HG03139 (cell line): ENCODE measurements around the gene BIRC5.
"Not testable (repeated sequence)": the region's sequence is repeated elsewhere in the genome, so short reads cannot be mapped to it uniquely, and the experiment has no call there.

Experiments
- ATAC-seq: cut with Tn5 transposase; IDR thresholded peaks from one replicate; pipeline ENCODE4 v1.9.1; 2021; ENCODE audit not compliant: unreplicated experiment

BIRC5 gene

DNA sequence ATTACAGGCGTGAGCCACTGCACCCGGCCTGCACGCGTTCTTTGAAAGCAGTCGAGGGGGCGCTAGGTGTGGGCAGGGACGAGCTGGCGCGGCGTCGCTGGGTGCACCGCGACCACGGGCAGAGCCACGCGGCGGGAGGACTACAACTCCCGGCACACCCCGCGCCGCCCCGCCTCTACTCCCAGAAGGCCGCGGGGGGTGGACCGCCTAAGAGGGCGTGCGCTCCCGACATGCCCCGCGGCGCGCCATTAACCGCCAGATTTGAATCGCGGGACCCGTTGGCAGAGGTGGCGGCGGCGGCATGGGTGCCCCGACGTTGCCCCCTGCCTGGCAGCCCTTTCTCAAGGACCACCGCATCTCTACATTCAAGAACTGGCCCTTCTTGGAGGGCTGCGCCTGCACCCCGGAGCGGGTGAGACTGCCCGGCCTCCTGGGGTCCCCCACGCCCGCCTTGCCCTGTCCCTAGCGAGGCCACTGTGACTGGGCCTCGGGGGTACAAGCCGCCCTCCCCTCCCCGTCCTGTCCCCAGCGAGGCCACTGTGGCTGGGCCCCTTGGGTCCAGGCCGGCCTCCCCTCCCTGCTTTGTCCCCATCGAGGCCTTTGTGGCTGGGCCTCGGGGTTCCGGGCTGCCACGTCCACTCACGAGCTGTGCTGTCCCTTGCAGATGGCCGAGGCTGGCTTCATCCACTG is at the start of gene BIRC5:
Gene BIRC5 (plus strand): TSS at position 238 of the 690 bp plus-strand sequence. CDS start 64 bp downstream, at position 302.
- ATAC-seq = peak; percentile 88

DNA sequence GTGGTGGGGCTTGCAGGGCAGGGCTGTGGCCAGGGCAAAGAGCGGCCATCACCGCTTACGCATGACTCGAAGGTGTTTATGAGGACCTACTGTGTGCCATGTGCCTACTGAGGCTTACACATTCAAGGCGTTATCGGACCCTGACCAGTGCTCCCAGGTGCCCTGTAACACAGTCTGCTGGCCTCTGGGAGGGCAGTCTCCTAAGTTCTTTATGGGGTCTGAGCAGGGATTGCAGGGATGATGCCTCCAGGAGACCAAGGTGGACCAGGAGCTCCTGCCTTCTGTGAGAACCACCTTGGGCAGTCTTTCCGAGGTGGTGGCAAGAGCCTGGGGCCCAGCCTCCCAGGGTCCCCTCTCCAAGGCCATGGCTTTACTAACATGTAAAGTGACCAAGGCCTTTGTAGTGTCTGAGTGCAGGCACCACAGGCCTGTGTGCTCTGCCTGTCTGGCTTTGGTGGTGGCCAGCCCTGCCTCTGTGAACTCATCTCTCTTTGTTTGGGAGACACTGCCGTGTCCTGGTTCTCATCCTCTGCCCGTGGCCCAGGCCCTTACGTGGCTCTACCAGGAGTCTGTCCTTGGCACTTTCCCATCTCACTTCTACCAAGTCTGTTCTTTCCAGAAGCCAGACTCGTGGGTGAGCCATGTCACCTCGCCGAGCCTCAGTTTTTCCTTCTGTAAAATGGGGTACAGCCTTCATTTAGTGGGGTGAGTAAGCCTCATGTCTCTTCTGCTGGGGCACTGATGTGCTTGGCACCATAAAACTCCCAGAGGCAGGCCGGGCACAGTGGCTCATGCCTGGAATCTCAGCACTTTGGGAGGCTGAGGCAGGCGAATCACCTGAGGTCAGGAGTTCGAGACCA is 49.1 kb upstream of the BIRC5 start:
- no peak for ATAC-seq

DNA sequence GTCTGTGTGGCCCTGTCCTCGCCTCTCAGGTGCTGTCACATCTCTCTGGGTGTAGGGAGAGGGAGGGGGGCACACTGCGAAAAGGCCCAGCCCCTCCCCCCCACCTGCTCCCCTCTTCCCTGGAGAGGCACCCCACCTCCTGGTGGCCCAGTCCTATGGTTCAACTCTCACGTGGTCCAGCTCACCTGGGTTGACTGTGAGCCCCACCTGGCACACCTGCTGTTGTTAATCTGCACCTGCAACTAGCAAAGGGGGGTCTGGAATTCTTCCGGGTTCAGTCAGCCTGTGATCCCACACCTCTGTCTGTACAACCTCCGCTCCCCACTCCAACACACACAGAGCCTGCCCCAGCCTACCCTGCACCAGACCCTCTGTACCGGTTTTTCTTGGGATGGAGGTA is 47.6 kb upstream of the BIRC5 start:
- no peak for ATAC-seq

DNA sequence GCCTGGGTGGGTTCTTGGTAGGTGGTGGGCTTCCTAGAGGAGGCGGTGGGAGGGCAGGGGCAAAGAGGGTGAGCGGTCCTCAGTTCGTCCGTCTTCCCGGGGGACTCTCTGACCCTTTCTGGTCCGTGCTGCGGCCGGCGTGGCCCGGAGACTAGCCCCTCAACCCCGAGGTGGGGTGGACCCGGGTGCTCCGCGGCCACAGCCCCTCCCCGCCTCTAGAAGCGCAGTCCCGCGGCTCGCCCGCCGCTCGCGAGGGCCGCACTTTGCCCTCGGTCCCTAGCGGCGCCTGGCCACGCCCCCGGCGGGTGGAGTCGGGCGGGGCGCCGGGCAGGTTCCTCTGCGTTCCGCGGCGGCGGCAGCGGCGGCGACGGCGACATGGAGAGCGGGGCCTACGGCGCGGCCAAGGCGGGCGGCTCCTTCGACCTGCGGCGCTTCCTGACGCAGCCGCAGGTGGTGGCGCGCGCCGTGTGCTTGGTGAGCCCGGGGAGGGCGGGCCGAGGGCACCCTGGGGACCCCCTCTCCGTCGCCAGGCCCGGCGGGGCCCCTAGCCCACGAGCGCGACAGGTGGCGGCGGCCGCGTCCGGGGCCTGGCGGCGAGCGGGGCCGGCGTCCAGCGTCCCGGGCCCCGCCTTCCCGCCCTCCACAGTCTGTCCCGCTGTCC is 45.7 kb upstream of the BIRC5 start, which contains the start of gene SYNGR2:
Gene SYNGR2 (plus strand): TSS at position 340 of the 661 bp plus-strand sequence. CDS start 36 bp downstream, at position 376.
- ATAC-seq = peak; percentile 46

DNA sequence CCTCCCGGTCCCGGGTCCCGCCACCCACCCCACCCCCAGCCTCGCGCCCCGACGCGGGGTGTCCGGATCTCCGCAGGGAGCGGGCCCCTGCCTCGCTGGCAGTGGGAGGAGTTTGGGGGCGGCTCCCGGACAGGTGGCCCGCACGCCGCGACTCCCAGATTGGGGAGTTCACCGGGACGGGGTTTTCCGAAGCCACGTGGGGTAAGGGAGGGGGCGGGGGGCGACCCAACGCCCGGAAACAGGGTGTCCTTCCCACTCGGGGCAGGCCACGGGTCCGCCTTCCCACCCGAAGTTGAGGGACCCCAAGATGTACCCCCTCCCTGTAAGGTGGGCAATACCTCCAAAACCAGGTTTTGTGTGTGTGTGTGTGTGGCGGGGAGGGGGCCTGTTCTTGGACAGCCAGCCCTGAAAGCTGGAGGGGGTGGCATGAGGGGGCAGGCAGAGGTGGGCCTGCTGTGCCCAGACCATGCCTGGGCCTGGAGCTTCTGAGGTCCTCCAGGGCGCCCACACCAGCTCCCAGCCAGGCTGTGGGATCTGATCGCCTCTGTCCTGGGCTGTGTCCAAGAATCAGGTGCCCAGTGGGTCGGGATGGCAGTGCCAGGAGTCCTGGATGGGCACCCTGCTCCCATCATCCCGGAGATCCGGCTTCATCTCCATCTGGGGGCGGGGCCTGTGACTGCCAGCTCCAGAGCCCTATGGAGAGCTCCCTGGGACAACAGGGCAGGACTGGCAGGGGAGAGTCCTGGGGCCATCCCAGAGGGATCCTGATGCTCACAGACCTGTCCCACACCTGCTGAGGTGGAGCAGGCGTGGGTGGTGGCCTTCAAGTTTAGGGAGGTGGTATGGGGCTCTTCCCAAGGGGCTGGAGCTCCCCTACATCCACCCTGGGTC is 44.9 kb upstream of the BIRC5 start:
- ATAC-seq = peak; percentile 24

DNA sequence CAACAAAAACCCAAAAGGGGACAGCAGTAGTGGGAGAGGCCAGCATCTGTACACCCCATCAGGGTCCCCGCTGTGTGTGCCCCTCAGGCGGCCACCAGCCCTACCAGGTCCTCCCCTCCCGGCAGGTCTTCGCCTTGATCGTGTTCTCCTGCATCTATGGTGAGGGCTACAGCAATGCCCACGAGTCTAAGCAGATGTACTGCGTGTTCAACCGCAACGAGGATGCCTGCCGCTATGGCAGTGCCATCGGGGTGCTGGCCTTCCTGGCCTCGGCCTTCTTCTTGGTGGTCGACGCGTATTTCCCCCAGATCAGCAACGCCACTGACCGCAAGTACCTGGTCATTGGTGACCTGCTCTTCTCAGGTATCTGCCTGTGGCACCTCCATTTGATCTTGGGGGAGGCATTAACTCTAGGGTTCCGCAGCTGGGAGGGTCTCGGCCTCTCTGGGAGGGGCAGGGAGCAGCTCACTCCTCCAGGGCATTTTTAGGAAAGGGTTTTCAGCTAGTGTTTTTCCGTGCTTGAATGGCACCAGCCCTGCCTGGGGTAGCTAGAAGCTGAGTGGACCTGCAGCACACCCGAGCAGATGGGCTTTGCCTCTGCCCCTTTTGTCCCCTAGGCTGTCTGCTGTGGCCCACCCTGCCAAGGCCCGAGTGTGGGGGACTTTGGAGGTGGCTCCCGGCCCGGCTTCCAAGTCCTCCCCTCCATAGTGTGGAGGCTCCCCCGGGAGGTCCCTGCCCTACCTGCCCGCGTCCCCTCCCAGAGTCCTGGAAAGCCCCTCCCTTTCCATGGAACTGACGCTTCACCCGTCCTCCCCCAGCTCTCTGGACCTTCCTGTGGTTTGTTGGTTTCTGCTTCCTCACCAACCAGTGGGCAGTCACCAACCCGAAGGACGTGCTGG is 43.1 kb upstream of the BIRC5 start:
- ATAC-seq = no peak

DNA sequence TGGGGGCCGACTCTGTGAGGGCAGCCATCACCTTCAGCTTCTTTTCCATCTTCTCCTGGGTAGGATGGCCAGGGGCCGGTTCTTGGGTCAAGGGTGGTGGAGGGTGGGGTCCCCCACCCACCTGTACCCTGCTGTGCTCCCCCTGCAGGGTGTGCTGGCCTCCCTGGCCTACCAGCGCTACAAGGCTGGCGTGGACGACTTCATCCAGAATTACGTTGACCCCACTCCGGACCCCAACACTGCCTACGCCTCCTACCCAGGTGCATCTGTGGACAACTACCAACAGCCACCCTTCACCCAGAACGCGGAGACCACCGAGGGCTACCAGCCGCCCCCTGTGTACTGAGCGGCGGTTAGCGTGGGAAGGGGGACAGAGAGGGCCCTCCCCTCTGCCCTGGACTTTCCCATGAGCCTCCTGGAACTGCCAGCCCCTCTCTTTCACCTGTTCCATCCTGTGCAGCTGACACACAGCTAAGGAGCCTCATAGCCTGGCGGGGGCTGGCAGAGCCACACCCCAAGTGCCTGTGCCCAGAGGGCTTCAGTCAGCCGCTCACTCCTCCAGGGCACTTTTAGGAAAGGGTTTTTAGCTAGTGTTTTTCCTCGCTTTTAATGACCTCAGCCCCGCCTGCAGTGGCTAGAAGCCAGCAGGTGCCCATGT is 42.3 kb upstream of the BIRC5 start:
- ATAC-seq = not testable (repeated sequence)

DNA sequence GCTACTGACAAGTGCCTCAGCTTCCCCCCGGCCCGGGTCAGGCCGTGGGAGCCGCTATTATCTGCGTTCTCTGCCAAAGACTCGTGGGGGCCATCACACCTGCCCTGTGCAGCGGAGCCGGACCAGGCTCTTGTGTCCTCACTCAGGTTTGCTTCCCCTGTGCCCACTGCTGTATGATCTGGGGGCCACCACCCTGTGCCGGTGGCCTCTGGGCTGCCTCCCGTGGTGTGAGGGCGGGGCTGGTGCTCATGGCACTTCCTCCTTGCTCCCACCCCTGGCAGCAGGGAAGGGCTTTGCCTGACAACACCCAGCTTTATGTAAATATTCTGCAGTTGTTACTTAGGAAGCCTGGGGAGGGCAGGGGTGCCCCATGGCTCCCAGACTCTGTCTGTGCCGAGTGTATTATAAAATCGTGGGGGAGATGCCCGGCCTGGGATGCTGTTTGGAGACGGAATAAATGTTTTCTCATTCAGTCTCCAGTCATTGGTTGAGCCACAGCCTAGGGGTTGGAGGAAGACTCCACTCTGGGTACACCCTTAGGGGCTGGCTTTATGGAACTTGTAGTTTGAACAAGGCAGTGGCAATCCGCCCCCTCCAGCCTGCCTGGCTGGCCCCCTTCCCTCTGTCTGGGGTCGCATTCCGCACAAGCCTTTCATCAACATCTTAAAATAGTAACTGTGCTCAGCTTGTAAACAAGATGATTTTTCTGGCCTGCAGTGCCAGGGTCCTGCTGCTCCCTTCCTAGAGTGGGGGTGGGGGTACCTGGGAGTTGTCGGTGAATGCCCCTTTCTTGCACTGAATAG is 41.6 kb upstream of the BIRC5 start:
- ATAC-seq = no peak

DNA sequence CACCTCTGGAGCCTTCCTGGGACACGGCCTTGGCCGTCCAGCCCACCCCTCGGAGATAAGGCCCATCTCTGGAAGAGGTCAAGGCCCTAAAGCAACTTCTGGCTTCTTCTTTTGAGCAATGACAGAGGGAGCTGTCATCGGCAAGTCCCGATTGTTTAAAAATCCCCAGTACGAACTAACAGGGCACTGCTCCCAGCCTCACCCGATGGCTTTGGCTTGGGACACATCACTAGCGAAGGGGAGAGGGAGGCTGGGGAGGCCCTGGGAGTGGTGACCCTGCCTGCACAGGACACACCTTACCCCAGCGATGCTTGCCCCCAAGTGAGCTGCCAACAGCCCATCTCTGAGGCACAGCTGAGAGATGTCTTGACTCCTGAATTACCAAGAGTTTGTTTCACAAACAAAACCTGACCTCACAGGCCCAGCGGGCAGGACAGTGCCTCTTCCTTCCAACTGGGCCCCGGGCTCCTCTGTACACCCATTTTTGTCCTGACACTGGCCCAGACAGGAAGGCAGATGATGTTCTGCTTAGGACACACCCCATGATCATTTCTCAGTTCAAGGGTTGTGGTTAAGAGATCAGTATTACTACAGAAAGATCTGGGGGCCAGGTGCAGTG is 40.8 kb upstream of the BIRC5 start:
- no peak for ATAC-seq

DNA sequence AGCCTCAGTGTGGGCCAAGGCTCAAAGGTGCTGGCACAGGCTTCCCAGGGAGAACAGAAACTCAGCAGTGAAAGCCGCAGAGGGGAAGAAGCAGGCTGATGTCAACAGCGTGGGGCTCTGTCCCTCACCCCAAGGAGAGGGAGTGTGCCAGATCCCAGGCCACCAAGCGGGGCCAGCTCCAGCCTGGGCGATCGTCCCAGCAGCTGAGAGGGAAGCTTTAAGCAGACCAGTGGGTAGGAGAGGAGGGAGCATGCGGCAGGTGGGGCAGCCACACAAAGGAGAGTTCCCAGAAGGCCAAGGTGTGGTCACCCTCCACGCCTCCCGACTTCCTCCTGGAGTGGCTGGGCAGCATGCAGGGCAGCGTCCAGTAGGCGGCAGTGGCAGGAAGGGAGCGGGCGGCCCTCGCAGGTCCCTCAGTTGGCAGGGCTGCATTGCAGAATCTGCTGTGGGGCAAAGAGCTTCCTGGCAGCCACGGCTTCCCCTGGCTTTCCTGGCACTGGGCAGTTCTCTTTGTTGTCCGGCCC is 39.6 kb upstream of the BIRC5 start:
- no peak for ATAC-seq

DNA sequence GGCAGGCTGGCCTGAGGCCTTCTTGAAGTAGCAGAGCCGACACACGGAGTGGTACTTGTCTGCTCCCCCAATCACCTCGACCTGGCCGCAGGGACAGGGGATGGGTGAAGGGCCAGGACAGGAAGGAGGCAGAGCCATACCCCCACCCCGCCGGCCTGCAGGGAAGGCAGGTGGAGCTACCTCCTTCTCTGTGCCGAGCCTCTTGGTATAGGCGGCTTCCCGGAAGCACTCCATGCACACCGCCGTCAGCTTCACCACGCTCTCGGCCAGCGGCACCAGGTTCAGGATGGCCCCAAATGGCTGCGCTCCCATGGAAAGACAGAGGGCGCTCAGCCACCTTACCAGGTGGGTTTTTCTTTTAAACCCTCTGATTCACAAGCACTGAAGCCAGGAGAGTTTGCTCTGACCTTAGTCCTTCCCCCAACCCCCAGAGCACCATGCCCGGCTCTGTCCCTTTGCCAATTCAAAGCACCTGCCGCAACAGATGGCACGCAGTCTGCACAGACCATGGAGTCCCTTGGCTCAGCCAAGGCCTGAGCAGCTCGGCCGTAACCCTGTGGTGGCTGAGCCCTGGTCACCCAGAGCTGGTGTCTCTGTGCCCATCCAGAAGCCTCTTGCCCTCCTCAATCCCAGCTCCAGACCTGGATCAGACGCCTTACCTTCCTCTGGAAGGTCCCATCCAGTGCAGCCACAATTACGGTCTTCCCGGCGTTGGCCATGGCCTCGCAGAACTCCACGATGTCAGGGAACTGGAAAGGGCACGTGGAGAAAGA is 39.0 kb upstream of the BIRC5 start:
- no peak for ATAC-seq

DNA sequence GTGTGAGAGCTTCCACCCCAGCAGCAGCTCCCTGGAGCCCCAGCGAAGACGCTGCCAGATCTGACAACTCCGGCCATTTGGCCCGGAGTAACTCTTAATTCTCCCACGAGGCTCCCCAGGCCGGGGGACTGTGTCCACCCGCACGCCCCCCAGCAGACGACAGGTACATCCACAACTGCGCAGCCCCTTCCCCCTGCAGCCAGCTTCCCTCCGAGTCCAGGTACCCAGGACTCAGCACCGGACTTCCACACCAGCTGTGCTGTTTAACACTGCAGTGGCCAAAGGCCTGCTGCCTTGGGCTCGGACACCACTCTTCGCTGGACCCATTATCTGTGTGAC is 38.4 kb upstream of the BIRC5 start:
- ATAC-seq = no peak

DNA sequence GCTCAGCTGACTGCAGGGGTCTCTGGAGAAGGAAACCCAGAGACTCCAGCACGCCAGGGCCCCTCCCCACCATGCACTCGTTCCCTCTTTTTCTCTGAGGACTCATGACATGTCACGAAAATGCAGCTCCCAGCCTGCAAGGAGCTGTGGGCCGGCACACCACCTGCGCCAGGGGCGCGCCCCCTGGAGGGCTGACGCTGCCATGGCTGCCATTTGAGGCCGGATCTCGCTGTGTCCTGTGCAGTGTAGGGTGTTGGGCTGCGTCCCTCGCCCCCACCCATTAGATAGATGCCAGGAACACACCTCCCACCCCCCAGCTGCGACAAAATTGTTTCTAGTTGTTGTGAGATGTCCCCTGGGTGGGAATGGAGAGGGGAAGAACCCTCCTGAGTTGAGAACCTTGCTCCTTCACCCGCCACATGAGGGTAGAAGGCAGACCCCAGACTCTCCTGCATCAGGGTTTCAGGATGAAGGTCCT is 37.5 kb upstream of the BIRC5 start:
- ATAC-seq = no peak

DNA sequence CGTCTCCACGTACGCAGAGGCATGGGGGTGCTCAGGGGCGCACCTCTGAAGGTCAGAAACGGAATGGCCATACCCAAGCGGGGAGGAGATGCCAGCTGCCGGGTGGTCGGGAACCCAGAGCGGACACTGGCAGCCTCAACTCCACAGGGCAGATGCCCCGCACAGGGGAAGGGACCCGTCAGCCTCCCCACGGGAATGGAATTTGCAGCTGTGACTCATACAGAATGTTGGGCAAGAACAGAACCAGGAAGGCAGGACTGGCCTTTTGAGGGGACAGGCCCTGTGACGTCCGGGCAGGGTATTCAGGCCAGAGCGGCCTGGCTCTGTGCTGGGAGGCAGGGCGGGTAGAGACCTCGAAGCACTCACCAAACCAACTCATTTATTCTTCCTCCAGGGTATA is 34.7 kb upstream of the BIRC5 start:
- ATAC-seq = no peak

DNA sequence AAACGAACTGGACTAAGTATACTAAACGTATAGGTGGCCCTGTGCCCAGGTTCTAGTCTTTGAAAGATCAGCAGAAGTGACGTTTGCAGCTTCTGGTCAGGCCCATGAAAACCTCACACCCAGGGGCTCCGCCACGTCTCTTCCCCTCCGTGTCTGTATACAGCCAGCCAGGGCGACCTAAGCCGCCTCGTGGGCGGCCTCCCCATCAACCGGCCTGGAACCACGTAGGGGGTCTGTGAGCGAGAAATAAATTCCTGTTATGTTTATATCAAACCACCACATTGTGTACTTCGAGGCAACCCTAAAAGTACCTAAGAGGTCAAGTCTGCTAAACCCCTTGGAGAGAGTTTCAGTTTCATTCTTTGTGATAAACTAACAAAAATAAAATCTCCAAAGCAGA is 34.0 kb upstream of the BIRC5 start:
- ATAC-seq = no peak

DNA sequence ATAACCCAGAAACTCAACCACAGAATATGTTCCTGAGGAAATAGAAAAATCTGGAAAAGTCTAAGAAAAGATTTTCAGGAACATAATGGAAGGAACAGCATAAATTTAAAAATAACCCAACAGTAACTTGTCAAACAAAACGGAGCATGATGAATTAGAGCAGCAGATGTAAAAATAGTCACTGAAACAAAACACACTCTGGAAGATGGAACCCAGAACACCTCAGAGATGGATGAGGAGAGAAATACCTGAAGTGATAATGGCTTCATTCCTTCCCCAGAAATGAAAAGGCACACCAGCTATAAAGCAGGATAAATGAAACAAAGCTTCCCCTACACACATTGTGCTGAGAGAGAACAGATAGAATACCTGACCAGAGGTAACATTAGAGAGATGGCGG is 33.5 kb upstream of the BIRC5 start:
- ATAC-seq = no peak

DNA sequence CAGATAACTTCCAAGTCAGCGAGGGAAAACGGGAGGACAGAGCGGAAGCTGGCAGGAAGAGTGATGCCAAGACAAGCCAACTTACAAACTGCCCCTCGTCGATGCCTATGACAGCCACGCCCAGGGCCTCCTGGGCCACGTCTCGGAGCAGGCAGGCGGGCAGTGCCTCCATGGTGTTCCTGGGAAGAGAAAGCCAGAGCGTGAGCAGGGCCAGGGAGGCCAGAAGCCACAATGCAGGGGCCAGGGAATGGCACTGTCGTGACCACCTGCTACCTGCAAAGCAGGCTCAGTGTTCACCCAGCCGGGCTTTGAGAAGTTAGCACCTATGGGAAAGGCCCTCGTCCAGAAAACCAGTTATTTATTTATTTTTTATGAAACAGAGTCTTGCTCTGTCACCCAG is 31.5 kb upstream of the BIRC5 start:
- no peak for ATAC-seq
